ENCODE measurements around the gene REELD1.

REELD1 gene

GRCh38 chr4:146265950-146266490 lies 51.7 kb downstream of the REELD1 start:
- DNase-seq (ENCODE audit: low read depth): no peak

- DNase-seq (ENCODE audit: low read depth): no peak
These were observed 53.5 kb downstream of the REELD1 start for GRCh38 chr4:146267826-146268225.

- no peak for DNase-seq (ENCODE audit: low read depth)
These were observed 54.9 kb downstream of the REELD1 start for GRCh38 chr4:146269228-146269653.

GRCh38 chr4:146271466-146271865 lies 57.1 kb downstream of the REELD1 start:
- no peak for DNase-seq (ENCODE audit: low read depth)

GRCh38 chr4:146273204-146273901 lies 59.0 kb downstream of the REELD1 start:
- no peak for DNase-seq (ENCODE audit: low read depth)

- no peak for DNase-seq (ENCODE audit: low read depth)
These were observed 60.4 kb downstream of the REELD1 start for GRCh38 chr4:146274774-146275173.

- DNase-seq (ENCODE audit: low read depth): no peak
These were observed 61.0 kb downstream of the REELD1 start for GRCh38 chr4:146275370-146275769.

- DNase-seq (ENCODE audit: low read depth): no peak
These were observed 64.6 kb downstream of the REELD1 start for GRCh38 chr4:146278986-146279385.

Measured in fibroblast of the conjunctiva (primary cell).